HG03095 (cell line): ENCODE measurements around the gene MICAL1.

Experiments used
- ATAC-seq: cut with Tn5 transposase; IDR thresholded peaks from one replicate; pipeline ENCODE4 v1.9.1; 2021; ENCODE audit warnings: moderate library complexity; ENCODE audit not compliant: unreplicated experiment

MICAL1 gene, protein sequence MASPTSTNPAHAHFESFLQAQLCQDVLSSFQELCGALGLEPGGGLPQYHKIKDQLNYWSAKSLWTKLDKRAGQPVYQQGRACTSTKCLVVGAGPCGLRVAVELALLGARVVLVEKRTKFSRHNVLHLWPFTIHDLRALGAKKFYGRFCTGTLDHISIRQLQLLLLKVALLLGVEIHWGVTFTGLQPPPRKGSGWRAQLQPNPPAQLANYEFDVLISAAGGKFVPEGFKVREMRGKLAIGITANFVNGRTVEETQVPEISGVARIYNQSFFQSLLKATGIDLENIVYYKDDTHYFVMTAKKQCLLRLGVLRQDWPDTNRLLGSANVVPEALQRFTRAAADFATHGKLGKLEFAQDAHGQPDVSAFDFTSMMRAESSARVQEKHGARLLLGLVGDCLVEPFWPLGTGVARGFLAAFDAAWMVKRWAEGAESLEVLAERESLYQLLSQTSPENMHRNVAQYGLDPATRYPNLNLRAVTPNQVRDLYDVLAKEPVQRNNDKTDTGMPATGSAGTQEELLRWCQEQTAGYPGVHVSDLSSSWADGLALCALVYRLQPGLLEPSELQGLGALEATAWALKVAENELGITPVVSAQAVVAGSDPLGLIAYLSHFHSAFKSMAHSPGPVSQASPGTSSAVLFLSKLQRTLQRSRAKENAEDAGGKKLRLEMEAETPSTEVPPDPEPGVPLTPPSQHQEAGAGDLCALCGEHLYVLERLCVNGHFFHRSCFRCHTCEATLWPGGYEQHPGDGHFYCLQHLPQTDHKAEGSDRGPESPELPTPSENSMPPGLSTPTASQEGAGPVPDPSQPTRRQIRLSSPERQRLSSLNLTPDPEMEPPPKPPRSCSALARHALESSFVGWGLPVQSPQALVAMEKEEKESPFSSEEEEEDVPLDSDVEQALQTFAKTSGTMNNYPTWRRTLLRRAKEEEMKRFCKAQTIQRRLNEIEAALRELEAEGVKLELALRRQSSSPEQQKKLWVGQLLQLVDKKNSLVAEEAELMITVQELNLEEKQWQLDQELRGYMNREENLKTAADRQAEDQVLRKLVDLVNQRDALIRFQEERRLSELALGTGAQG

DNA sequence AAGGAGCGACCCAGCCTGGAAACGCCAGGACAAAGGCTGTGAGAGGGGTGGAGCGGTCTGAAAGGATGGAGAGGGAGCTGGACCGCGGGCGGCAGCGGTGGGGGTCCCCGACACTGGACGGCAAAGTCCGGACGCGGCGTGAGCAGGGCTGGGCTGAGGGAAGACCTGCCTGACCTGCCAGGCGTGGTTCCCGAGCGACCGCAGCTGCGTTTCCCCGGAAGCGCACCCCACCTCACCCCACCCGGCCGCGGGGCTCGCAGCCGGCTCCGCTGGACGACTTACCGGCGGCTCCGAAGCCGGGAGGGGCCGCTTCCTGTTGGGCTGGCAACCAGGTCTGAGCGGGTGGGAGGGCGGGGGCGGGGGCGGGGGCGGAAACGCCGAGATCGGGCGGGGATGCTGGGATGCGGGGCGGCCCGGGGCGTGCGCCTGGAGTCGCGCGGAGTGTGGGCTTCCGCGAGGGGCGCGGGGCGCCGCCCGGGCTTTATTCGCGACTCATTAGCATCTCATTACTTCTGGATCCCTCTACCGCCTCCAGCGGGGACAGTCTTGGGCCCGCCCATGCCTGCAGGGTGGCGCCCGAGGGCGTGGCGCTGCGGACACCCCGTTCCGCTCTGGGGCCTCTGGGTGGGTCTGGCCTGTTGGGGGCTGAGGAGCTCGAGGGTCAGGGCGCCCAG lies at the start of gene MICAL1:
Gene MICAL1 (minus strand): TSS at position 336 of the 674 bp plus-strand sequence. CDS start 1,576 bp downstream, outside the sequence.
- ATAC-seq = peak; percentile 46

DNA sequence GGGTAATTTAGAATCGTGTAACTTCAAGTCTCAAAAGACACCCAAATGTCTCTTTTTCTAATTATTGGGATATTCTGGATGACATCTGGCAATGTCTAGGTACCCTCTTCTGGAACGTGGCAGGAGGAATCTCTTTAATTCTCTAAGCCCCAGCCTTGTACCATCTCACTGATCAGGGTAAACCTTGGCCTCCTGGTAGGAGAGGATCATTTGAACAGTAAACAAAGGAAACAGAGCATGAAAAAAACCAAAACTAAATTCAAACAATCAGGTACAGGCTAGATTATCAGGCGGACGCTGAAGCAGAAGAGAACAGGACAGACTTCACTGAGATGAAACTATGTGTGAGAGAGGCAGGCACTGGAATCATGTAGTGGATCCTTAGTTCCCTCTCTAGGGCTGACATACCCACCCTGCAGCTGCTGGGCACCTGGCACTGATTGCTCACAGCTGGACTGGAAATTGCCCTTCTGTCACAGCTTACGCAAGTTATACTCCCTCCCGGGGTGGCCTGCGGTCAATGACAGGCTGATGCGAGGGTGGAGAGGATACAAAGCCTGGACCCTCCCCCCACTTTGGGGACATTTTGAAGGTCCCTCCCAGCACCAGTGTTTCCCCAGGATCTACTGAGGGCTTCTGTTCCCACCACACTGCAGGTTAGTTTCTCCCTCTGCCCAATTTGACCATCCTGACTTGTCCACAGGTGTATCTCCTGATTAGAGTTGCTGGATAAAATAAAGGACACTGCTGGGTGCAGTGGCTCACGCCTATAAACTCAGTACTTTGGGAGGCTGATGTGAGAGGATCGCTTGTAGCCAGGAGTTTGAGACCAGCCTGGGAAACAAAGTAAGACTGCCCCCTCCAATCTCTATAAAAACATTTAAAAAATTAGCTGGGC lies 48.0 kb upstream of the MICAL1 start:
- no peak for ATAC-seq

DNA sequence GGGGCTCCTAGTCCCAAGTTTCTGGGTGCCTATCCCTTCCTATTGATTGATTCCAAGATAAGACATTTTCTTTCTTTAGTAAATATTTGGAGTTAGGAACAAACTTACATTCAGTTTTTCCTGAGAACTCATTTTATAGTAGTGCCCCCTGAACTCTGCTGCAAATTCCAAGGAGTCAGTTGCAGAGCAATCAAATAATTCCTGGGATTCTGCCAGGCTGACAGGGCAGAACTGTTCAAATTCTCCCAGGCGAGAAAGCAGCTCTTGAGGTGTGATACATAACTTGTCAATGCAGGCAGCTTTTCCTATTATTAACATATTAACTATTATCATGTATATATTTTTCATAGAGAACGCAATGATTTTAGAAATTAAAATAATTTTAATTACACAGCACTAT lies 43.4 kb upstream of the MICAL1 start:
- ATAC-seq = no peak

DNA sequence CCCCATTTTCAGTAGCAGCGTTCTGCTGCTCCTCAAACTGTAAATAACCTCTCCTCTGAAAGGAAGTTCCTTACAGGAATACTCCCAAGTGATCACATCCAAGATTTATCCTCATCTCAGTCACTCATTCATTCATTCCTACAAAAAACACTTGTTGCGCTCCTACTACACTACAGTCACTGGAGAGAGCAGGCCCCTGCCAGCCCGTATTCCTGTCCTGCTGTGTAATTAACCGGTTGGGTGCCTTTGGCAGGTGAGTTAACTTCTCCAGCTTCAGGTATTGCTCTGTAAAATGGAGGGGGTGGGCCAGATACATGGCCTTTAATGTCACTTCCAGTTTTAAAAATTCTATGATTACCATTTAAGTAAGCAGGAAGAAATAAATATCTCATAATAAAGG lies 42.5 kb upstream of the MICAL1 start:
- no peak for ATAC-seq

DNA sequence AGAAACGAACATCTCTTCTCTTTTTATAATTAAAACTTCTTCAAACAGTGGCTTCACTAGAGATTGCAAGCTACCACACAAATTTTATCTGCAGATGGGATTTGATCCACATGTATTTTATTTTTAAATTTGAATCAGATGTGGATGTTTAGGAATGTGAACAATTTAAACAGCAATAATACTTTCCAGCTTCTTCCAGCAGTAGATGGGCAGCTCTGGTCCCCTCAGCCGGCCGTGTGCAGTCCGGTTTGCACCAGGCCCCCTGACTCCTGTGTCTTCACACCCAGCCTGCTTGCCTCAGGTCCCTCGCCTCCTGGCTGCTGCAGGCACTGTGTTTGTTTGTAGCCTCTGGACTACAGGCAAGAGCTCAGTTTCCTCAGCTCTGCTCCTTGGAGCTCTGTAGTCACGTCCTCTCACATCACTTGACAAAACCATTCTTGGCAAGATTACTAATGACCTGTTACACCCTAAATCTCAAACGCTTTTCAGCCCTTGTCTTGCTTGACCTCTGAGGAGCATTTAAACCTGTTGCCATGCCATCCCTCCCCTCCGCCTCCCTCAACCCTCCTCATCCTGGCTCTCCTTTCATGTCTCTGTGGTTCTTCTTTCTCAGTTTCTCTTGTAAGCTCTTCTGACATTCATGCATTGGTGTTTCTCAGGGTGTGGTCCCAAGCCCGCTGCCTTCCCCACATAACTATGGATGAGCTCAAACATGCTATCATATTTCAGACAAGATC lies 40.6 kb upstream of the MICAL1 start:
- no peak for ATAC-seq

DNA sequence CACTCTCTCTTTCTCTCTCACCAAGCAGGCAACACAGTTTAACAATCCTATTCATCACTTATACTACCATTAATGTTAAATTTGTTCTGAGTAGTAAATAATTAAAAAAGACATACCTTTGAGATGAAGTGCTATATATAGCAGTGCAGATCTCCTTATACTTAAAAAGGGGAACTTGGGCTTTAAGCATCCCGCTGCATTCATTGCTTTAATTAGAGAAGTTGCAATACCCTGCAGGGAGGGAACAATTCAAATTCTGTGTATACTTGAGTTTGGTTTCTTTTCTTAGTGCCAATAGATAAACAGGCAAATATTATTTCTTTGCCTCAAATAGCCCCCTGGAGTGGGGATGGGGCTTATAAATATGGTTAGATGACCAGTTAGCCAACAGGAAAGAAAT lies 38.3 kb upstream of the MICAL1 start:
- ATAC-seq = no peak

DNA sequence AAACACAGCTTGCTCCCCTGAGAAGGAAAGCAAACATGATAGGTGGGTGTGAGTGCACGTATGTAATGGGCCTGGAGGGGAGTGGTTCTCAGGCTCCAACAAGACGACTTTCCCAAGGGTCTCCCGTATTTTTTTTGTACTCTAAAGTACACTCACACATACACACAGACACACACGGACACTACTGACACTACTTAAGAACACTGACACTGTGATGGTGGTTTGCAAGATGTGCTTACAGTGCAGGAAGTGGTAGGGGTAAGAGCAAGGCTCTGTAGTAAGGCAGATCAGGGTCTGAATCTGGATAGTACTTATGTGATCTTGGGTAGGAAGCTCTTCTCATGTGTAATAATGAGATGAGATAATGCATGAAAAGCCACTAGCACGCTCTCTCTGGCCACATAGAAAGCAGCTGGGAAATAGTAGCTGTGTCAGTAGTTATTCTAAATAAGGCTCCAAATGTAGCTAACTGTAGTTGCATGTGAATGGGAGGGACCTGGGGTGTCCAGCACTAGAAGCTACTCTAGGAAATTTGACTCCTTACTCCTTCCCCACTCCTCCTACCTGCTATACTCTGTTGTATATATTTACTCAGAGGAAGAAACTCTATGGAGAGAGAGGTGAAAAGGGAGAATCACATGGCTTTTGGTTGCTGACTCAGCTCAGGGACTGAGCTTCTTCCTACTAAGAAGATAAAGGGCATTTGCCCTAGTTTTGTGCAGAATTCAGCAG lies 35.8 kb upstream of the MICAL1 start:
- no peak for ATAC-seq

DNA sequence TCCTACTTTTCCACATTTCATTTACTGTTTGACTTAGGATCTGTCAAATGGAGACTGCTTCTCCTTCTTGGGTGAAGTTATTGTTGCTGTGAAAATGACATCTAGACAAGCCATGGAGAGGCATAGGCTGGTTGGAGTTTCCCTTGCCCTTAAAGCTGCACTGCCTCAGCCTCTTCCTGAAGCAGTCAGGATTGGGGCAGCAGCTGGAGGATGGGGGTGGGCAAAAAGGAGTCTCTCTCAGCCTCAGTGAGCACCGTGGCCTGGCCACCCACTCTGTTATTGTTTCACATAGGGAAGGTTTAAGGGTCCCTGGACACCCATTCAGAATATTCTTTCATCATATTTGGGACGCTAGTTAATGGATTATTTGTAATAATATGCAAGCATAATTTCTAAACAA lies 35.1 kb upstream of the MICAL1 start:
- no peak for ATAC-seq

DNA sequence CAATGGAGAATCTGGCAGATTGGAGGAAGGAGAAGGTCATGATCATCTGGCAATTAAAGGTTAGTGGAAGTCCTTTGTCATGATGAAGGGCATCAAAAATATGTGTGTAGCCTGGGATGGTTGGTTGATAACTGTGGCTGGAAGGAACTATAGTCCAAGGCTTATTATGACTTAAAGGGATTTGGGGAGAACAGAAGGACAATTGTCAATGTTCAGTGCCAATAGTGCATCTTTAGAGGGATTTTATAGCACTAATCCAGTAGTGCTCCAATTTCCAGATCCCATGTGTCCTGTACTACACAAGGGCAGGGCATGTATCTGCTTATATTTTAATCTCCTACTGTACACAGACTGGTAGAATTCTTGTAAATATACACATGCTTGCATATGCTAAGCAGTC lies 32.4 kb upstream of the MICAL1 start:
- no peak for ATAC-seq

DNA sequence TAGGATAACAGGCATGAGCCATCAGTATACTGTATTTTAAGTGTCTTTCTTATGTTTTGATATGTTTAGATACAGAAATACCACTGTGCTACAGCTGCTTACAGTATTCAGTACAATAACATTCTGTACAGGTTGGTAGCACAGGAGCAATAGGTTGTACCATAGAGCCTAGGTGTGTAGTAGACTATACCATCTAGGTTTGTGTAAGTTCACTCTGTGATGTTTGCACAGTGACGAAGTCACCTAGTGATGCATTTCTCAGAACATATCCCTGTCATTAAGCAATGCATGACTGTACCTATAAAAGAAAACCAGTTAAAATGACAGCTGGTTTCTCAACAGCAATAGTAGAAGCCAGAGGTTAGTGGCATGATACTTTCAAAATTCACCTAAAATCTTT lies 30.5 kb upstream of the MICAL1 start:
- no peak for ATAC-seq

DNA sequence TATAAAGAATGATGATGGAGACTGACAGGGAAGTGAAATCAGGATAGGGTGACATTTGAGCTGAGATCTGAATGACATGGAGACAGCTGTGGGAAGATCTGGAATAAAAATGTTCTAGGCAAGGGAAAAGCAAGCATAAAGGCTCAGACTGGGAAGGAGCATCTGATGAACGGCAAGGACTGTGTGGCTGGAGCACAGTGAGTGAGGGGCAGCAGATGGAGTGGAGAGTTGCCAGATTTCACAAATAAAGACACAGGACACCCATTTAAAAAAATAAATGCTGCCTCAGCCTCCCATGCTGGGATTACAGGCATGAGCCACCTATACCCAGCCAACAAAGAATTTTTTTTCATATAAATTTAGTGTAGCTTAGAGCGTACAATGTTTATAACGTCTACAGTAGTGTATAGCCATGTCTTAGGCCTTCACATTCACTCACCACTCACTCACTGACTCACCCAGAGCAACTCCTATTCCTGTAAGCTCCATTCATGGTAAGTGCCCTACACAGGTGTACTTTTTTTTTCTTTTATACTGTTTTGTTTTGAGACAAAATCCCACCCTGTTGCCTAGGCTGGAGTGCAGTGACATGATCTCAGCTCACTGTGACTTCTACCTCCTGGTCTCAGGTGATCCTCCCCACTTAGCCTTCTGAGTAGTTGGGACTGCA lies 29.8 kb upstream of the MICAL1 start:
- no peak for ATAC-seq

DNA sequence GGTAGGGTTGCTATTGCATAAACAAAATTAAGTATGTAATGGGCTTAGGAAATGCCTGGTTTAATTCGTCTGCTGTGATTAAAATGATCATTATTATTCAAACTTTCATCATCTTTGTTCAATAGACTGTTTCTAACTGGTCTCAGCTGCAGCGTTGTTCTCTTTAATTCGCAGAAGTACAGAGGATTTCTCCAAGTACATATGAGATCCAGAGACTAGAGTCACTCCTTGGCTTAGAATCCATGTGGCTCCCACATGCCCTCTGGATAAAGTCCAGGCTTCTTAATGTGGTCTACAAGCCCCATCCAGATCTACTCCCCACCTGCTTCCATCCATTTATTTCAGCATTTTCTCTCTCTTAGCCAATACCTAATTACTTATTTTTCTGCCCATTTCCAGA lies 28.6 kb upstream of the MICAL1 start:
- ATAC-seq = no peak

DNA sequence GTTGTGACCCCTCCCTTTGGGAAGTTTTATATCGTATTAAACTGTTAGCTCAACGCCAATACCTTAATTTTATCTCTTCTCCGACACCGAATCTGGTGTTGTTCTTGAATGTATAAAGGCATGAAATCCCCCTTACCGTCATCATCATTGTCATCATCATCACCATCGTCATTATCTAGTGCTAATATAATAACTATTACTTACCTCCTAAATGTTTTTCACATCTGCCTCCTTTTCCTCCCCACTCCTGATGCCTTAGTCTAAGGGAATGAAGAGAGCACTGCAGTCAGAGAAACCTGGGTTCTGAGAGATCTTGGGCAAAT lies 28.1 kb upstream of the MICAL1 start:
- no peak for ATAC-seq

DNA sequence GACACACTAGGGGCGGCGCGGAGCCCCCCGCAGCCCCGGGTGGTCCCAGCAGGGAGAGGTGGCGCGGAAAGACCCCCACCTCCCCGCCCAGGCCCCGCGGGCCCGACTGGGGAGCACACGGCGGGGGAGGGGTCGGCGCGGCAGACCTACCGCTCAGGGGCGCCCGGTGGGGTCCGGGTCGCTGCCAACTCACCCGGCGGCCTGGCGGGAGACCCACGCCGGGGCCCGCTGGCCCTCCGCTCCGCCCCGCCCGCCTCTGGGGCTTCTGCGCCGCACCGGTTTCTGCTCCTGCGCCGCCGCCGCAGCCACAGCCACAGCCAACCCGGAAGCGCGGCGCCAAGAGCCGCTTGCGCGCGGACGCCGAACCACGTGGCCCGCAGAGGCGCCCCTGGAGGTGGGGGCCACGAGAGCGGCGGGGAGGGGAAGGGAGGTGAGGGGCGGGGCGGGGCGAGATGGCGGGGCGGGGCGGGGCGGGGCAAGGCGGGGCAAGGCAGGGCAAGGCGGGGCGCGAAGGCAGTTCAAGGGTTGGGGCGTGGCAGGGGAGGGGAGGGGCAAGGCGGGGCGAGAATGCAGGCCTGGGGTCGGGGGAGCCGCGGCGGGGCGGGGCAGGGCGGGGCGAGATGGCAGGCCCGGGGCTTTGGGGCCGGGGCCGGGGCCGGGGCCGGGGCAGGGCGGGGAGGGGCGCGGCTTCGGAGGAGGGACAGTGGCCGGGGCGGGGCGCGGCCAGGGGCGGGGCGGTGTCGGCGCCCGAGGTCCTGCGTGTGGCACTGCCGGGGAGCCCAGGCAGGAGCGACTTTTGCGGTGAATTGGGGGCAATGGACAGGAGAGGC lies 27.5 kb upstream of the MICAL1 start, which contains the start of gene ZBTB24:
Gene ZBTB24 (minus strand): TSS at position 315 of the 830 bp plus-strand sequence. CDS start 1,193 bp downstream, outside the sequence.
- peak; percentile 85 for ATAC-seq

DNA sequence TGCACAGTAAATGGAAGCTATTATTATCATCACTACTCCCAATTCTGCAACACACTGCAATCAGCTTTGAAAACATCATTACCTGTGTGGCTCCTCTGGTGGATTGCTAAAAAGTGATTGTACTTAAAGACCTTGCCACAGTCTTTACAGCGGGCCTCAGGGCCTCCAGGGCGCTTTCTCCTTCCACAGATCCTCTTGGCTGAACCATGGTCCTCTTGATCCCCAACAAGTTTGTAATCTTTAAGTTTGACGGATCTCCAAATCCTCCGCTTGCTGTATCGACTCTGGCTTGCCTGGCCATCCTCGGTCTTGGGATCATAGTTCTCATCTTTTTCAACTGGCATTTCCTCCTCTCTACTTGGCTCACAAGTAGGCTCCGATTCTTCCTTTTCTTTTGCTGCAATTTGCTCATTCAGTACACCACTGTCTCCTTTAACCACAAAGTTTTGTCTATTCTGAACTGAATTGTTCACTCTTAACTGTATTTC lies 25.5 kb upstream of the MICAL1 start:
- no peak for ATAC-seq

DNA sequence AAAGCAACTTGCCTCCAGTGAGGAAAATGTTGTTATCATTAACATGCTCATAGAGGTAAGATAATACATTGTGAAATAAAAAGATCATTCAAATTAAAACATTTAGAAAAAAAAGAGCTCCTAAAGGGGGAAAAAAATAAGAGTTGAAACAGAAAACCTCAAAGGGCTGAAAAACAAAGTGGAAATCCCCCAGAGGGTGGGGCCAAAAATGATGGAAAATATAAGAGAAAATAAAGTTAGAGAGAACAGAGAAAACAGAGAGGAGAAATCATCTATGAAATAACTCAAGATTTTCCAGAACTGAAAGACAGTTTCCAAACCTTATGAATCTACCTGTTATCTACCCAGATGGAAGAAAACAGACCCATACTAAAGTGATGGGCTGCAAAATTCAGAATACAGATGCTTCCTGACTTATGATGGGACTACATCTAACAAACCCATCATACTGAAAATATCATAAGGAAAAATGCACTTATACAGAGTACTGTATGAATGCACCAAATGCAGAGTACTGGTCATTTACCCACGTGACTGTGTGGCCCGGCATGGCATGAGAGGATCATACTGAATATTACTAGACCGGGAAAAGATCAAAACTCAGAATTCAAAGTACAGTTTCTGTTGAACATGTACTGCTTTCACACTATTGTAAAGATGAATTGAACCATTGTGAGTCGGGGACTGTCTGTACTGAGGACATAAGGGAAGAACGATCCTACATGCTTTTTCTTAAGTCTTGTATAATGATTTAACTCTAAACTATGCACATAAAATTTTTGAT lies 23.5 kb upstream of the MICAL1 start:
- ATAC-seq = no peak
